Left ventricle myocardium inferior (tissue), 1 donor: Measurements from ENCODE around the gene MUC13. TPM values are rescaled to one million over a fixed set of nuclear protein-coding genes. Genes with fewer than 3 reads are reported as not detected.

ENCODE experiments used
- DNase-seq: peaks from one replicate; pipeline ENCODE4 v3.0.0-alpha.2; 2020
- H3K27ac ChIP-seq: fragments of 200-600 bp; replicated peaks from 2 replicates; pipeline ENCODE4 v1.8.0; 2021
- H3K27me3 ChIP-seq: fragments of 200-600 bp; 2 replicates; pipeline ENCODE4 v1.8.0; 2021; ENCODE audit warnings: low read depth
- H3K36me3 ChIP-seq: fragments of 200-600 bp; 2 replicates; pipeline ENCODE4 v1.8.0; 2021
- H3K4me1 ChIP-seq: fragments of 200-600 bp; 2 replicates; pipeline ENCODE4 v1.8.0; 2021
- H3K4me3 ChIP-seq: fragments of 200-600 bp; 2 replicates; pipeline ENCODE4 v1.8.0; 2021; ENCODE audit warnings: mild to moderate bottlenecking, moderate library complexity
- H3K9me3 ChIP-seq: fragments of 200-600 bp; replicated peaks from 2 replicates; pipeline ENCODE4 v1.8.0; 2021
- intact Hi-C: fragments of 100-400 bp; cut with micrococcal nuclease; formaldehyde crosslinking; loops from one replicate; pipeline ENCODE4 v1.11.0; 2022
- total RNA-seq: library from RNA; stranded (reverse); fragmentation: NEBNext Ultra II Directional; extraction: Animal tissue kit (Norgen Biotek cat#: 25700); gene quantifications from one replicate; pipeline ENCODE4 v1.2.1, GENCODE V29; 2021
- TF ChIP-seq, protein P1 (sequence below): fragments of 200-600 bp; IDR thresholded peaks from 2 replicates; pipeline ENCODE4 v1.8.0; 2021; ENCODE audit warnings: antibody characterized with exemption, mild to moderate bottlenecking, borderline replicate concordance
- donor health status: DM: no; HTN: yes; CAD: no; lungs with severe emphysema.

Gene MUC13
- total RNA-seq, 1 donor from 2014 or later = 0.08 TPM

DNA sequence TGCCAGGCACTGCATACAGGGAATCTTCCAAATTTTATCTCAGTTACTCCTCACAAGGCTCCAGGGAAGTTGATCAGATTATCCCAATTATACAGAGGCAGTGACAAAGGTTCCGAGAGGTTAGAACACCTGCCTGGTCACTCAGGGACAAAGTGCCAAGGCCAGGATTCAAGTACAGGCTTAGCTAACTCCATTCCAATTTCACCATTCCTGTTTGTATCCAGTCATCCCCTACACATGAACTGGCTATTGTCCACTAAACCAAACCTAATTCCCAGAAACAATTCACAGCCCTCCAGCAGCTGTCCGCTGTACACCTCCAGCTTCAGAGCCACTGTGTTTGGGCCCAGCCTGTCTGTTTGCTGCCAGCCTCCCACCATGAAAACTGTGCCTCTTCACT is 16.0 kb downstream of the MUC13 start:
- DNase-seq = no peak
- intact Hi-C loops = no loop called here
- H3K36me3 ChIP-seq = no peaks in the 10 kb centered on the region
- H3K4me3 ChIP-seq = no peak overlapping the region
- TF ChIP-seq, protein P1, sequence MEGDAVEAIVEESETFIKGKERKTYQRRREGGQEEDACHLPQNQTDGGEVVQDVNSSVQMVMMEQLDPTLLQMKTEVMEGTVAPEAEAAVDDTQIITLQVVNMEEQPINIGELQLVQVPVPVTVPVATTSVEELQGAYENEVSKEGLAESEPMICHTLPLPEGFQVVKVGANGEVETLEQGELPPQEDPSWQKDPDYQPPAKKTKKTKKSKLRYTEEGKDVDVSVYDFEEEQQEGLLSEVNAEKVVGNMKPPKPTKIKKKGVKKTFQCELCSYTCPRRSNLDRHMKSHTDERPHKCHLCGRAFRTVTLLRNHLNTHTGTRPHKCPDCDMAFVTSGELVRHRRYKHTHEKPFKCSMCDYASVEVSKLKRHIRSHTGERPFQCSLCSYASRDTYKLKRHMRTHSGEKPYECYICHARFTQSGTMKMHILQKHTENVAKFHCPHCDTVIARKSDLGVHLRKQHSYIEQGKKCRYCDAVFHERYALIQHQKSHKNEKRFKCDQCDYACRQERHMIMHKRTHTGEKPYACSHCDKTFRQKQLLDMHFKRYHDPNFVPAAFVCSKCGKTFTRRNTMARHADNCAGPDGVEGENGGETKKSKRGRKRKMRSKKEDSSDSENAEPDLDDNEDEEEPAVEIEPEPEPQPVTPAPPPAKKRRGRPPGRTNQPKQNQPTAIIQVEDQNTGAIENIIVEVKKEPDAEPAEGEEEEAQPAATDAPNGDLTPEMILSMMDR = no peak
- no peaks in the 10 kb centered on the region for H3K4me1 ChIP-seq
- no peak overlapping the region for H3K27ac ChIP-seq
- H3K27me3 ChIP-seq = no peaks in the 10 kb centered on the region
- no peaks in the 10 kb centered on the region for H3K9me3 ChIP-seq

DNA sequence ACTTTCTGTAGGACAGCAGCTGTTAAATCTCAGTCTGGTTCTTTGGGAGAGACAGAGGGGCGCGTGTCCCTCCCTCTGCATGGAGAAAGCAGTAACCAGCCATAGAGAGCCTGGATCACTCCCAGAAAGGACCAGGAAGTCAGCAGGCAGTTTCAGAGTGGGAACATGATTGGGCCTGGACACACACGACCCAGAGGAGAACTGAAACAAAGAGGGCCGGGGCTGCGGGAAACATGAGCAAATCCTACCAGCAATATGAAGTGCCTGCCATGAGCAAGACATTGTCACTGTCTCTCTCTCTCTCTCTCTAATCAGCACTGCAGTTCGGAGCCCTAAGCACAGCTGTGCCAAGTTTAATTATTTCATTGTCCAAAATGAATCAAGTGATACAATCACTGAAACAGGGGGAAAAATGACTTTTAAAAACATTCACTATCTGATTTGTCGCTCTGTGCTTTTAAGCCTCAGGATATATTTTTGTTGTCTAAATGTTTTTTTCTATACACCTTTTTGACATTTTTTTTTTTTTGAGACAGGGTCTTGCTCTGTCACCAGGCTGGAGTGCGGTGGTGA is 17.6 kb downstream of the MUC13 start:
- no peak overlapping the region for H3K27ac ChIP-seq
- peak; percentile 20 for DNase-seq
- TF ChIP-seq, protein P1 = no peak
- no peaks in the 10 kb centered on the region for H3K4me1 ChIP-seq
- H3K9me3 ChIP-seq = no peaks in the 10 kb centered on the region
- H3K36me3 ChIP-seq = no peaks in the 10 kb centered on the region
- no peaks in the 10 kb centered on the region for H3K27me3 ChIP-seq
- no peak overlapping the region for H3K4me3 ChIP-seq
- intact Hi-C loops = no loop called here

DNA sequence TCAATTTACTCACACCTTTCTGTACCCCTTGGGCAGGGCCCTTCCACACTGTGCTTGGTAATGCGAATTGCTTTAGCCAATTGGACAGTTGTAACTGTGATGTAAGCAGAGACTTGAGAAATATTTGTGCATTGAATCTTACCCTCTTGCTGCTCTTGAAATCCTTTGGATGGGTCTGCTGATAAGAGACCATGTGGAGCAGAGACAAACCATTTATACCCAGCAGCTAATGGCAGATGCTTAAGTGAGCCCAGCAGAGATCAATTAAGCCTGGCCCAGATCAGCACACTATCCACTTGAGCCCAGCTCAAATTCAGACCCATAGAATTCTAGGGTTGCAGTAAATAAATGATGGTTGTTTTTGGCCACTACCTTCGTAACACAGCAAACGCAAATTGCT is 19.3 kb downstream of the MUC13 start:
- intact Hi-C loops = no loop called here
- Histone ChIP-seq H3K9me3 (no peaks in the 10 kb centered on the region), H3K4me1 (no peaks in the 10 kb centered on the region), H3K27me3 (no peaks in the 10 kb centered on the region), H3K27ac (no peak overlapping the region), H3K36me3 (no peaks in the 10 kb centered on the region), H3K4me3 (no peak overlapping the region)
- DNase-seq = no peak
- TF ChIP-seq, protein P1 = no peak

DNA sequence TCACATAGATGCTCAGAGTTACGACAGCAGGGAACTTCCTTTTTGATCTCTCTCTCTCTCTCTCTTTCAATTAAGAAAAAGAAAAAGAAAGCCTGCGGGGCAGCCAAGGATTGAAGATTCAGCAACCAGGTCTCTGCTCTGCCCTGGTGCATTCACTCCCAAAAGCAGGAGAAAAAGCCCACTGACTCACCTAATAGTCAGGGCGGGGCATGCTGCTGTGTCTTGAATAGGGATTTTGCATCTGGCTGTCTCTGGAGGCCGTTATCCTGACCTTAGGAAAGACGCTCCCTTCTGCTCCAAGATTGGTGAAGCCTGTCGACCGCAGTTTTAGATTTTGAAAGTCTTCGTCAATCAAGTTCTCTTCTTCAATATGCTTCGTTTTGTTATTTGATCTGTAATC is 26.6 kb downstream of the MUC13 start:
- TF ChIP-seq, protein P1 = no peak
- intact Hi-C loops = no loop called here
- Histone ChIP-seq H3K9me3 (no peaks in the 10 kb centered on the region), H3K4me3 (no peak overlapping the region), H3K27ac (no peak overlapping the region), H3K27me3 (no peaks in the 10 kb centered on the region), H3K36me3 (no peaks in the 10 kb centered on the region), H3K4me1 (no peaks in the 10 kb centered on the region)
- DNase-seq = no peak

DNA sequence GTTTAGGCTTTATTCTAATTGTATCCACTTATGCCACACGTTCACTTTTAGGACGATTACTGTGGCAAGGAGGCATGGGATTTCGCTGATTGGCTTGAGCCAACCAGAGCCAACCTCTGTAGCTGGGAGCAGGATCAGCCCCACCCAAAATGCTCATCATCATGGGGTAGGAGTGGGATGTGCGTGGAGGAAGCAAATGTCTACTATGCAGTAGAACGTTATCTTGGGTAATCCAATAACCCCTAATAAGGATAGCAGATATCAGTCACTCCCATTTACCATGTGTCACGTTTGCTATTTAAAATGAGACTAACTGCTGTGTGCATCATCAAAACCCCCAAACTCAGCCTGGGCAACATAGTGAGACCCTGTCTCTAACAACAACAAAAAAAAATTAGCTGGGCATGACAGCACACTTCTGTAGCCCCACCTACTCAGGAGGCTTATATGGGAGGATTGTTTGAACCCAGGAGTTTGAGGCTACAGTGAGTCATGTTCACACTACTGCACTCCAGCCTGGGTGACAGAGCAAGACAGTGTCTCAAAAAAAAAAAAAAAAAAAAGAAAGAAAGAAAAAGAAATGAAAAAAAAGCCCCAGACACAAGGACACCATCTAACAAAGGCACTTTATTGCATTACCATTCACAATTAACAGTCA is 29.6 kb downstream of the MUC13 start:
- DNase-seq = no peak
- TF ChIP-seq, protein P1 = no peak
- intact Hi-C loops = no loop called here
- peaks cover 15% of the 10 kb centered on the region for H3K4me1 ChIP-seq
- no peak overlapping the region for H3K27ac ChIP-seq
- H3K4me3 ChIP-seq = no peak overlapping the region
- H3K36me3 ChIP-seq = no peaks in the 10 kb centered on the region
- no peaks in the 10 kb centered on the region for H3K9me3 ChIP-seq
- H3K27me3 ChIP-seq = no peaks in the 10 kb centered on the region
